ENCODE data around the gene CD55. TPM values are rescaled to one million over a fixed set of nuclear protein-coding genes. Genes with fewer than 3 reads are reported as not detected.

The CD55 gene
- total RNA-seq, 1 experiment from 2014 or later, result 159 TPM

- Mint-ChIP-seq H3K4me3 (ENCODE audit: unreplicated experiment) (no peak overlapping the region), H3K27me3 (ENCODE audit: insufficient read depth, unreplicated experiment) (no peaks in the 10 kb centered on the region)
Observed at GRCh38 chr1:207279652-207280051, 41.8 kb upstream of the CD55 start.

DNA sequence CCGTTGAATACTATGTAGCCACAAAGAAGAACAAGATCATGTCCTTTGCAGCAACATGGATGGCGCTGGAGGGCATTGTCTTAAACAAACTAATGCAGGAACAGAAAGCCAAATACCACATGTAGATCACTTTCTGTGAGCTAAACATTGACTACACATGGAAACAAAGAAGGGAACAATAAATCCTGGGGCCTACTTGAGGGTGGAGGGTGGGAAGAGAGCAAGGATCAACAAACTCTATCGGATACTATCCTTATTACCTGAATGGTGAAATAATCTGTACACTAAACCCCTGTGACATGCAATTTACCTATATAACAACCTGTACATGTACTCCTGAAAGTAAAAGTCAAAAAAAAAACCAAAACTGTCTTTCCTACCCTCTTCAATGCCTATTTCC is 40.8 kb upstream of the CD55 start:
- no TSS peak for BruUV-seq (replicated peaks)
- POLR2A ChIA-PET, result interaction anchor here (1.0 to 1.8 kb wide), 2 partner anchors 10 to 29 kb away, joined by 3 to 4 read pairs; no protein-coding TSS in a partner anchor

More at GRCh38 chr1:207279652-207280051, 41.8 kb upstream of the CD55 start:
- Mint-ChIP-seq H3K36me3 (ENCODE audit: insufficient read depth, unreplicated experiment) (no peaks in the 10 kb centered on the region), H3K9me3 (ENCODE audit: unreplicated experiment) (peaks cover 11% of the 10 kb centered on the region), H3K4me1 (ENCODE audit: insufficient read depth, unreplicated experiment) (peaks cover 13% of the 10 kb centered on the region), H3K27ac (ENCODE audit: low read depth, unreplicated experiment) (no peak overlapping the region)
- ChIA-PET CTCF (interaction anchor here (0.6 kb wide), 3 partner anchors 8 to 96 kb away, joined by 3 to 5 read pairs (median 4); no protein-coding TSS in a partner anchor), POLR2A (interaction anchor here (1.8 kb wide), 1 partner anchor 8 kb away, joined by 4 read pairs; no protein-coding TSS in a partner anchor)
- no TSS peak for BruUV-seq (replicated peaks)
- TF ChIP-seq, protein P1, sequence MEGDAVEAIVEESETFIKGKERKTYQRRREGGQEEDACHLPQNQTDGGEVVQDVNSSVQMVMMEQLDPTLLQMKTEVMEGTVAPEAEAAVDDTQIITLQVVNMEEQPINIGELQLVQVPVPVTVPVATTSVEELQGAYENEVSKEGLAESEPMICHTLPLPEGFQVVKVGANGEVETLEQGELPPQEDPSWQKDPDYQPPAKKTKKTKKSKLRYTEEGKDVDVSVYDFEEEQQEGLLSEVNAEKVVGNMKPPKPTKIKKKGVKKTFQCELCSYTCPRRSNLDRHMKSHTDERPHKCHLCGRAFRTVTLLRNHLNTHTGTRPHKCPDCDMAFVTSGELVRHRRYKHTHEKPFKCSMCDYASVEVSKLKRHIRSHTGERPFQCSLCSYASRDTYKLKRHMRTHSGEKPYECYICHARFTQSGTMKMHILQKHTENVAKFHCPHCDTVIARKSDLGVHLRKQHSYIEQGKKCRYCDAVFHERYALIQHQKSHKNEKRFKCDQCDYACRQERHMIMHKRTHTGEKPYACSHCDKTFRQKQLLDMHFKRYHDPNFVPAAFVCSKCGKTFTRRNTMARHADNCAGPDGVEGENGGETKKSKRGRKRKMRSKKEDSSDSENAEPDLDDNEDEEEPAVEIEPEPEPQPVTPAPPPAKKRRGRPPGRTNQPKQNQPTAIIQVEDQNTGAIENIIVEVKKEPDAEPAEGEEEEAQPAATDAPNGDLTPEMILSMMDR (IDR thresholded peaks at IDR 0.05; ENCODE audit: unreplicated experiment), result no peak
- intact Hi-C loops (cut with micrococcal nuclease), result no loop called here
- DNase-seq (ENCODE audit: unreplicated experiment), result no peak

GRCh38 chr1:207282058-207282457 is 39.4 kb upstream of the CD55 start:
- no peak for DNase-seq (ENCODE audit: unreplicated experiment)
- intact Hi-C loops (cut with micrococcal nuclease), result no loop called here

More for the DNA sequence above, 40.8 kb upstream of the CD55 start:
- Mint-ChIP-seq H3K27me3 (ENCODE audit: insufficient read depth, unreplicated experiment) (no peaks in the 10 kb centered on the region), H3K4me3 (ENCODE audit: unreplicated experiment) (no peak overlapping the region), H3K9me3 (ENCODE audit: unreplicated experiment) (peaks cover 7% of the 10 kb centered on the region), H3K4me1 (ENCODE audit: insufficient read depth, unreplicated experiment) (peaks cover 13% of the 10 kb centered on the region), H3K36me3 (ENCODE audit: insufficient read depth, unreplicated experiment) (no peaks in the 10 kb centered on the region), H3K27ac (ENCODE audit: low read depth, unreplicated experiment) (no peak overlapping the region)
- CTCF ChIA-PET, result no interaction called here
- TF ChIP-seq, protein P1 (IDR thresholded peaks at IDR 0.05; ENCODE audit: unreplicated experiment), result no peak
- no peak for DNase-seq (ENCODE audit: unreplicated experiment)
- intact Hi-C loops (cut with micrococcal nuclease), result no loop called here

DNA sequence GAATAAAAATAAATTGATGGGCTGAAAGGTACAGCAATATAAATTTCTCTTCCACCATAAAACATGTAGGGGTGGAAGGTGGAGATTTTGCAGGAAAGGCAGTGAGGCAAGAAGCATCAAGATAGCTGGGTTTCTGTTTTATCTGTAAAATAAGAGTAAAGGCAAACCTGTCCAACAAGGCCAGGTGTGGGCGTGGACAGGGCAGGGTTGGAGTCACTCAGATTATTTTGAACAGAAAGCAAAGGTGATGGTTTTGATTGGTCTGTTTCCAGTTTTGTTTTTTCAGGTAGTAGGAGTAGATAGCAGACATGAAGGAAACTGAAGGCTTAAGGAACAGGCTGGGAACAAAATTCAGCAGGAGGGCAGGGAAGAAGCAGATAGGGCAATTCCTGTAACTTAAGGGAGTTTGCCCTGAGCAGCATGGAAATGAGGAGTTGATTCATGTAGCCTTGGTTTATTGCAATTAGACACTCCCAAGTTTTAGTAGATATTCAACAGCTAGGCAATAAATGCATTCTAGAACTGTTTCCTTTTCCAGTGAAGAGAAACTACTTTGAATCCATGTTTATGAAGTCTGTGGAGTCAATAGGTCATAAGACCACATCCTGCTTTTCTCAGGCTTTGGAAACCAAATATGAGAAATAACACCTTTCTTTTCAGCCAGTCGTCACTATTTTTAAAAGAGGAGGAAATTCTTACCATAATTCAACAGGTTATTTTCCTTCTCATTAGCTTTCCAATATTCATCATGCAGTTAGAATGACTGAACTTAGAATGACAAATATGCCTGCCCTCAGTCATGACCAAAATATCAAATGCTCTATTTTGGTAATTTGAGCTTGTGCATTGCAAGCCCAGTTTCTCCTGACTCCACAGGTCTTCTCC is 38.7 kb upstream of the CD55 start:
- Mint-ChIP-seq H3K27ac (ENCODE audit: low read depth, unreplicated experiment) (no peak overlapping the region), H3K27me3 (ENCODE audit: insufficient read depth, unreplicated experiment) (no peaks in the 10 kb centered on the region), H3K4me1 (ENCODE audit: insufficient read depth, unreplicated experiment) (peaks cover 13% of the 10 kb centered on the region), H3K36me3 (ENCODE audit: insufficient read depth, unreplicated experiment) (no peaks in the 10 kb centered on the region), H3K4me3 (ENCODE audit: unreplicated experiment) (no peak overlapping the region), H3K9me3 (ENCODE audit: unreplicated experiment) (no peaks in the 10 kb centered on the region)
- BruUV-seq (replicated peaks), result no TSS peak
- CTCF ChIA-PET, result interaction anchor here (1.2 kb wide), 1 partner anchor 39 kb away, joined by 3 read pairs; the partner anchor contains the start of gene CD55
- TF ChIP-seq, protein P1 (IDR thresholded peaks at IDR 0.05; ENCODE audit: unreplicated experiment), result no peak
- DNase-seq (ENCODE audit: unreplicated experiment), result no peak
- POLR2A ChIA-PET, result interaction anchor here (0.6 kb wide), 2 partner anchors 17 to 1832 kb away, joined by 3 read pairs; no protein-coding TSS in a partner anchor
- intact Hi-C loops (cut with micrococcal nuclease), result no loop called here

More at GRCh38 chr1:207282058-207282457, 39.4 kb upstream of the CD55 start:
- CTCF ChIA-PET, result no interaction called here
- Mint-ChIP-seq H3K27me3 (ENCODE audit: insufficient read depth, unreplicated experiment) (no peaks in the 10 kb centered on the region), H3K36me3 (ENCODE audit: insufficient read depth, unreplicated experiment) (no peaks in the 10 kb centered on the region), H3K4me1 (ENCODE audit: insufficient read depth, unreplicated experiment) (peaks cover 13% of the 10 kb centered on the region), H3K27ac (ENCODE audit: low read depth, unreplicated experiment) (no peak overlapping the region), H3K9me3 (ENCODE audit: unreplicated experiment) (no peaks in the 10 kb centered on the region), H3K4me3 (ENCODE audit: unreplicated experiment) (no peak overlapping the region)
- POLR2A ChIA-PET, result no interaction called here
- no TSS peak for BruUV-seq (replicated peaks)
- TF ChIP-seq, protein P1 (IDR thresholded peaks at IDR 0.05; ENCODE audit: unreplicated experiment), result no peak

Measured in MCF 10A (cell line).